Urinary bladder (tissue), 4 donors: ENCODE results near the gene CHMP2A. TPM values are rescaled to one million over a fixed set of nuclear protein-coding genes. Genes with fewer than 3 reads are reported as not detected.

ENCODE experiments used
- DNase-seq: peaks from one replicate; pipeline ENCODE4 v3.0.0-alpha.2; 2015; ENCODE audit errors: extremely low spot score
- H3K27ac ChIP-seq: one replicate; pipeline ENCODE4 v1.5.1; 2013; ENCODE audit warnings: low read depth, mild to moderate bottlenecking, moderate library complexity
- H3K36me3 ChIP-seq: one replicate; pipeline ENCODE4 v1.6.1; 2013; ENCODE audit warnings: mild to moderate bottlenecking, moderate library complexity; ENCODE audit not compliant: insufficient read depth
- H3K4me1 ChIP-seq: one replicate; pipeline ENCODE4 v1.6.1; 2013; ENCODE audit warnings: mild to moderate bottlenecking, moderate library complexity; ENCODE audit not compliant: insufficient read depth
- H3K4me3 ChIP-seq: one replicate; pipeline ENCODE4 v1.5.1; 2013; ENCODE audit warnings: low read depth, low read length
- WGBS: extraction: QIAGEN DNeasy Blood & Tissue Kit; methylation state at CpG from one replicate; pipeline ENCODE4 v1.1.7; 2013; 5-methylcytosine and 5-hydroxymethylcytosine counted together
- polyA plus RNA-seq: library from polyadenylated mRNA; stranded (reverse); fragments of 200-250 nt; gene quantifications from one replicate; pipeline ENCODE4 v1.2.3, GENCODE V29; 2013
- total RNA-seq: library from RNA; depleted of rRNA; stranded (reverse); fragments of >200 nt; gene quantifications from one replicate; pipeline ENCODE4 v1.2.3, GENCODE V29; 2014
- donor health status: healthy with polysubstance abuse.
- donor health status: healthy.

Gene CHMP2A
- total and polyA plus RNA-seq, 2 donors: 38.4 to 212 TPM

GRCh38 chr19:58562122-58563033 is 7.5 kb upstream of the CHMP2A start:
- 4% methylated on average over 107 of the region's 107 CpGs for WGBS
- Histone ChIP-seq H3K36me3 (no peaks in the 10 kb centered on the region), H3K27ac (no peak overlapping the region), H3K4me3 (peak overlapping the region; percentile 12), H3K4me1 (no peaks in the 10 kb centered on the region)
- DNase-seq: no peak

GRCh38 chr19:58561373-58562121 is 6.6 kb upstream of the CHMP2A start:
- H3K4me3 ChIP-seq: peak overlapping the region; percentile 12
- DNase-seq: no peak
- H3K4me1 ChIP-seq: no peaks in the 10 kb centered on the region
- no peaks in the 10 kb centered on the region for H3K36me3 ChIP-seq
- H3K27ac ChIP-seq: no peak overlapping the region
- 56% methylated on average over 16 of the region's 16 CpGs for WGBS

GRCh38 chr19:58560921-58561320 is 6.0 kb upstream of the CHMP2A start:
- no peak overlapping the region for H3K27ac ChIP-seq
- DNase-seq: no peak
- no peaks in the 10 kb centered on the region for H3K36me3 ChIP-seq
- no peak overlapping the region for H3K4me3 ChIP-seq
- H3K4me1 ChIP-seq: no peaks in the 10 kb centered on the region

GRCh38 chr19:58560007-58560887 is 5.3 kb upstream of the CHMP2A start:
- Histone ChIP-seq H3K4me1 (no peaks in the 10 kb centered on the region), H3K36me3 (no peaks in the 10 kb centered on the region), H3K27ac (no peak overlapping the region), H3K4me3 (peak overlapping the region; percentile 71)
- DNase-seq: no peak
- WGBS: 80% methylated on average over 8 of the region's 8 CpGs

GRCh38 chr19:58559275-58560006 is 4.5 kb upstream of the CHMP2A start:
- H3K36me3 ChIP-seq: no peaks in the 10 kb centered on the region
- no peaks in the 10 kb centered on the region for H3K4me1 ChIP-seq
- peak; percentile 88 for DNase-seq
- peak overlapping the region; percentile 71 for H3K4me3 ChIP-seq
- H3K27ac ChIP-seq: peak overlapping the region; percentile 97
- WGBS: 1% methylated on average over 33 of the region's 33 CpGs

- Histone ChIP-seq H3K27ac (peak overlapping the region; percentile 99), H3K4me3 (peak overlapping the region; percentile 71), H3K4me1 (no peaks in the 10 kb centered on the region), H3K36me3 (no peaks in the 10 kb centered on the region)
- WGBS: under 1% methylated on average over 76 of the region's 76 CpGs
- peak; percentile 96 for DNase-seq
Measured at GRCh38 chr19:58558623-58559274, 3.8 kb upstream of the CHMP2A start.

- WGBS: under 1% methylated on average over 62 of the region's 62 CpGs
- H3K4me3 ChIP-seq: peak within 1 kb of the TSS; percentile 71
- H3K27ac ChIP-seq: peak within 1 kb of the TSS; percentile 99
- no peaks in the 10 kb centered on the region for H3K36me3 ChIP-seq
- DNase-seq: no peak
- no peaks in the 10 kb centered on the region for H3K4me1 ChIP-seq
Measured at GRCh38 chr19:58558066-58558622, 3.2 kb upstream of the CHMP2A start, which contains the start of gene UBE2M. Gene UBE2M (minus strand): TSS chr19:58558611. CDS start chr19:58558381, 230 bp downstream.

- Histone ChIP-seq H3K36me3 (no peaks in the 10 kb centered on the region), H3K27ac (peak overlapping the region; percentile 93), H3K4me1 (no peaks in the 10 kb centered on the region), H3K4me3 (peak overlapping the region; percentile 71)
- 34% methylated on average over 12 of the region's 12 CpGs for WGBS
- DNase-seq: no peak
Measured at GRCh38 chr19:58557221-58558065, 2.5 kb upstream of the CHMP2A start.

GRCh38 chr19:58556622-58557220 is 1.8 kb upstream of the CHMP2A start:
- no peaks in the 10 kb centered on the region for H3K36me3 ChIP-seq
- 63% methylated on average over 10 of the region's 10 CpGs for WGBS
- H3K4me3 ChIP-seq: no peak overlapping the region
- H3K27ac ChIP-seq: no peak overlapping the region
- DNase-seq: no peak
- no peaks in the 10 kb centered on the region for H3K4me1 ChIP-seq

- Histone ChIP-seq H3K36me3 (no peaks in the 10 kb centered on the region), H3K4me1 (no peaks in the 10 kb centered on the region), H3K4me3 (no peak overlapping the region), H3K27ac (no peak overlapping the region)
- 82% methylated on average over 16 of the region's 16 CpGs for WGBS
- no peak for DNase-seq
Measured at GRCh38 chr19:58555920-58556621, 1.2 kb upstream of the CHMP2A start.
